SH-SY5Y (cell line): ENCODE data around the gene PMIS2.

Experiments
- GATA2 ChIP-seq: IDR thresholded peaks from 2 replicates; pipeline ENCODE4 v1.6.1; 2011; ENCODE audit warnings: mild to moderate bottlenecking, low read depth, low read length
- GATA3 ChIP-seq: IDR thresholded peaks from 2 replicates; pipeline ENCODE4 v1.6.1; 2011; ENCODE audit warnings: low read depth, mild to moderate bottlenecking, low read length, moderate library complexity

Gene PMIS2

GRCh38 chr19:35585848-35586247 is at the start of gene PMIS2:
PMIS2 (plus strand) TSS chr19:35586173; CDS start chr19:35586260, 87 bp downstream.
- TF ChIP-seq GATA2 = no peak
- TF ChIP-seq GATA3 = no peak

- TF ChIP-seq GATA3 (no peak), GATA2 (no peak)
These were observed 46.7 kb upstream of the PMIS2 start for GRCh38 chr19:35539314-35539713.

GRCh38 chr19:35539850-35540249 is 46.1 kb upstream of the PMIS2 start:
- TF ChIP-seq GATA3 = no peak
- TF ChIP-seq GATA2 = no peak

- TF ChIP-seq GATA3 (no peak), GATA2 (no peak)
These were observed 45.5 kb upstream of the PMIS2 start for GRCh38 chr19:35540356-35540927.

GRCh38 chr19:35542209-35542608 is 43.8 kb upstream of the PMIS2 start:
- TF ChIP-seq GATA3 (no peak), GATA2 (no peak)

- TF ChIP-seq GATA2 (no peak), GATA3 (no peak)
These were observed 42.5 kb upstream of the PMIS2 start for GRCh38 chr19:35543280-35544109.

- no peak for TF ChIP-seq GATA3
- TF ChIP-seq GATA2 = no peak
These were observed 41.7 kb upstream of the PMIS2 start for GRCh38 chr19:35544110-35544802.

GRCh38 chr19:35545001-35545854 is 40.7 kb upstream of the PMIS2 start, which contains the start of gene TMEM147:
TMEM147 (plus strand) TSS chr19:35545626; CDS start chr19:35545740, 114 bp downstream.
- TF ChIP-seq GATA2 = no peak

GRCh38 chr19:35545855-35546381 is 40.1 kb upstream of the PMIS2 start:
- TF ChIP-seq GATA2 (no peak), GATA3 (no peak)

GRCh38 chr19:35546532-35546931 is 39.4 kb upstream of the PMIS2 start:
- no peak for TF ChIP-seq GATA2
- TF ChIP-seq GATA3 = no peak

GRCh38 chr19:35549174-35549788 is 36.7 kb upstream of the PMIS2 start:
- TF ChIP-seq GATA3 = no peak
- TF ChIP-seq GATA2 = no peak

GRCh38 chr19:35549879-35550523 is 36.0 kb upstream of the PMIS2 start:
- TF ChIP-seq GATA2 (no peak), GATA3 (no peak)
